GM19099 (cell line): Measurements from ENCODE around the gene NGF.

ENCODE experiments used
- POLR2A ChIP-seq: IDR thresholded peaks from 3 replicates; pipeline ENCODE4 v1.6.1; 2011; ENCODE audit warnings: low read depth; ENCODE audit not compliant: insufficient read length; ENCODE audit errors: extremely low read depth

NGF gene

DNA sequence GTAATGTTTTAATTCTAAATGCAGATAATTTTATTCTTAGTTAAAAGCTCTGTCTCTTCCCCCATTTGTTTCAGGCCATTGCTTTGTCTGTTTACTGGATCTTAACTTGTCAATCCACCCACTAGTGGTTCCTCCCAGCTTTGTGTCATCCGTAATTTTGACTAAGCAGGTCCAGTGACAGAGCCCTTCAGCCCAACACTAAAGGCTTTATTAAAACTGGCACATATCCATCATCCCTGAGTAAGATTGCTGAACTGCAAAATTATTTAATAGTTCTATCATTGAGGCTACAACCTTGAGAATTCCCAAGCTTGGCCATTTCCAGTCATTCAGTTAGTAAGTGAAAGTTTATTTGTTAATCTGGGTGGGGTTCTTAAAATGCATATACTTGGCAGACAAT lies 96.7 kb downstream of the NGF start:
- TF ChIP-seq POLR2A, result no peak

DNA sequence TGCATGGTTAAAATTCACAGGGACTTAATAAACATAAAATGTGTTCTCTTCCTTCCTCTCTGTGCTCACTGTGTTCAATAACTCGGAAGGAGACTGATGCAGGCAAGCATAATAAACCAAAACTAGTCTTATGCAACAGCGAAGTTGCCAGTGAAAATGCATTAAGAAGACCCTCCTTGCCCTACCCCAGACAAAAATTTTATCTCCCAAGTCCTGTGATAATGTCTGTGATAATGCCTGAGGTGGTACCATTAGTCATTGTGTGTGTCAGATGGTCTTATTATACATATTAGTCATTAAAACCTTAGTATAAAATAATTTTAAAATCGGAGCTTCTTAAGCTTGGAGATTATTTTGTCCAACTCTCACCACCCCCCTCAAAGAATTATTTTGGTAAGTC lies 97.8 kb downstream of the NGF start:
- no peak for TF ChIP-seq POLR2A

DNA sequence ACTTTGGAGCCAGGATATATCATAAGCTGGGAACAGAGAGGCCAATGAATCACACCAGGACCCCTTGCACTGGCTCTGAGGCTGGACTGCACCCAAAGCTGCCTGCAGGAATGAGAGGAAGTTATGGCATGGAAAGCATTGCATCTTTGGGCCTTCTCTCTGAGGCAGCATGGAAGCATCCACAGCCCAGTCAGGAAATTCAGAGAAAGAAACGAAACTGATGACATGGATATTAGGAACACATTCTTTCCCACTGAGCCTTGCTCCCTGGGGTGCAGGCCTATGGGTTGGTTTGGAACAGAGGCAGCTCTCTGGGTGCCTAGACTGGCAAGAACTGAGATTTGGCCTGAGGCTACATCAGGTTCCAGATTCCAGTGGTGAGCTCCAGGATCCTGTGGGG lies 98.6 kb downstream of the NGF start:
- no peak for TF ChIP-seq POLR2A

DNA sequence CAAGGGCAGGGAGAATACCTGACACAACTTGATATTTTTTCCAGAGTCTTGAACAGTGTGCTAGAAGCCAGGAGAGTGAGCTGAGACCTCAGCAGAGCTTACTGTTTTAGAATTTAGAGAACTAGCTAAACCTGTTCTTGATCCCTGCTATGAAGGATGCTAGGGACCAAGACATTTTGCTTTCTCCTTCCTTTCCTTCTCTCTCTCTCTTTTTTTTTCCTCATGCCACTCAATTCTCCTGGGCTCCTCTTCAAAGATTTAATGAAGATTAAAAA lies 99.0 kb downstream of the NGF start:
- TF ChIP-seq POLR2A, result no peak

DNA sequence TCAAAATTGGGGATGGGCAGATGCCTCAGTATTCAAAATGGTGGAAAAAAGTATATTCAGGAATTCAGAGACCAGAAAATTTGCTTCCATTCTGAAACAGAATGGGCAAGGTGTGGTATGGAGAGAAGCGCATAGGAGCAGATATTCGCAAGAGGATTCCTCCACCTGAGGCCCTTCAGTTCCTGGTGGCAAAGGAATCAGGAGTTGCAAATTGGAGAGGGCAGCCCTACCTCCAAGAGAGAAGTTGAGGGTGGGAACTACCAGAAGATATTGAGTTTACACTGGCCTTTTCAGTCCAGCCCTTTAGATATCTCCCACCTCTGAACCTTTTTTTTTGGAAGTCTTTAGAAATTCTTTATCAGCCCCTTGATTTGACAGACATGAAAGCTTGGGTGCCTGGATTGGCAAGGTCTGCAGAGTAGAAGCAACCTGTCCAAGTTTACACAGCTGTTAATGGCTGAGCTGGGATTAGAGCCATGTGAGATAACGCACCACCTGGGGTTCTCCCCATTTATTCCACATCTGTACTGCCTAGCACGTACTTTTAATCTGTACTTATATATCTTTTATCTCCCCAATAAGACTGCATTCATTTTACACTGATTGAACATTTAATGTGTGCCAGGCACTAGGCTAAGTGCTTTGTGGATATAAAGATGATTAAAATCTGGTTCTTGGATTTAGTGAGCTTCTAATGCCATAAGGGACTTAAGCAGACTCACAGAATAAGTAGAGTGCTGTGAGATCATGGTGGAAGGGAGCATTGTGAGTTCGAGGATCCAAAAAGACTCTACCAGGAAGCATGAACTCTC lies 99.5 kb downstream of the NGF start:
- no peak for TF ChIP-seq POLR2A

DNA sequence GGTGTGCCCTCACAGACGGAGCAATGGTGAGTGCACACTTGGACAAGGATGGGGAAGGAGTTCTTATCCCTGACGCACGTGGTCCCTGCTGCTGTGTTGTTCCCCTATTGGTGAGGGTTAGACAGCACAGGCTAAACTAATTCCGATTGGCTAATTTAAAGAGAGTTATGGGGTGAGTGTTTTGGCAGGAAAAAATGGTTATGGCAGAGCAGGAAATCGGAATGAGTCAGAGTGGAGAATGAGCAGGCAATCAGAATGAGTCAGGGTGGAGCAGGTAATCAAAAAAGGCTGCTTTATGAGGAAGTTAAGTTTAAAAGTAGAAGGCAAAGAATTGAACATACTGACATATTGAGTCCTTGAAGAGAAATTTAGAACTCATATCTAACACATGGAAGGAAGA lies 100.5 kb downstream of the NGF start:
- no peak for TF ChIP-seq POLR2A

DNA sequence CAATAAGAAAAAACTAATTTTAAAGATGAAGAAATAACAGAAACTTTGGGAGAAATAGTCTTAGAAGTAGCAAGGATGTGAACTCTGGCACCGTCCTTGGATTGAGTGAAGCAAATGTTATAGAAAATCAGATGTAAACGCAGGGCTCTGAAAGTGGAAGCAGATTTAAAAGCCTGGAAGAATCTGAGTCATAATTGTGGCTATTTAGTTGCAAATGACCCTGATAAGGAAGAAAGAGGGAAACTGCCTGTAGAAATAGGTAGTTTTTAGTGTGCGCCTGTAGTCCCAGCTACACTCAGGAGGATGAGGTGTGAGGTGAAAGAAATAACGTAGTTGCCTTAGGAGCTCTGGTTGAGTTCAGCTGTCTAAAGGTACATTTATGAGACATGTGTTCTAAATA lies 101.0 kb downstream of the NGF start:
- TF ChIP-seq POLR2A, result no peak
